Measurements from ENCODE around the gene PLEKHH1.

Gene PLEKHH1

DNA sequence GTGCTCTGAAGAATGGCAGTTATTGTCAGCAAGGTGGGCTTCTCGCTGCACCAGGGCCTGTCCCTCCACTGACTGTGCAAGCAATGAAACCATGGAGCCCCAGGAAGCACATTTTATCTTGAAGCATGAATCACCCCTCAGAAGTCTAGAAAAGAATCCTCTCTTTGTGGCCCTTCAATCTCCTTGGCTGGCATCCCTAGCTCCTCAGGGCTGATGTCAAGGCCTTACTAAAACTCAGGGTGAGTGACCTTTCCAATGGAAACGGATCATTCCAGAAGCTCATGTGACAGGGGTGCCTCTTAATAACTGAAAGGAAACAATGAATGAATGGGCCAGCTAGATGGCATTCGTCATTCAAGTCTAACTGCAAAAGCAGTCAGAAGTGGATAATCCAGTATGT lies 22.3 kb upstream of the PLEKHH1 start:
- no peak for DNase-seq

DNA sequence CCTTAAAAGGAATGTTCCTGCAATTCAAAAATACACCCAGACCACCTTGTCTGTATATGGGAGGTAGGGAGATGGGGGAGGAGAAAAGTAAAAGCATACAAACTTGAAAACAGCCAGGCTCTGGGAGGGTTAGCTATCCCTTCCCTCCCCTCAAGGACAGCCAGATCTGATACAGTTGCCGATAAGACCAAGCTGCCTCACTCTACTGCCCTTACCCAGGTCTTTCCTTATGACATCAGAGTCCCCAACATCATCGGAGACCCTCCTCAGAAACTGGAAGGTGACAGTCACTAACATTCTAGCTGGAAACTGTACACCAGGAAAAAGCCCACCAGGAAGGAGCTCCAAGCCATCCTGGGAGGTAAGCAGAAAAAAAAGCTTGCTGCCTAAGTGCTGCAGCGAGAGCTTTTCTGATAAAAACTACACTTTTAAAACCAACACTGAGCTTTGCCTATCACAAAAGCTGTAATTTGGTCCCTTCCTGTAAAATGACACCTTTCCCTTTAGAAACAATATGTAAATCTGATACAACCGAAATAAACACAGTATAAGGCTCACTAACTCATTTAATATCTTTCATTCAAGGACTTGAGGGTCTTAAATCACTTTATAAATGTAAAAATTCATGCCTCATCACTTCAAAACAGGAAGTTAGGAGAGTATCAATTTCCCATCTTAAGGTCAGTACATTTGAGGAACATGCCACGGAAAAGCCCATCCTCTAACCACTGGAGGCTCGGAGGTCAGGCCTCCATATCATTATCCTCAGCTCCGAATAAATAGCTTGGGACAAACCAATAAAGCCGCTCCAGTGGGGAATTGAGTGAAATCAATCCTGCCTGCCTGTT lies 20.4 kb upstream of the PLEKHH1 start:
- DNase-seq, result no peak

- no peak for DNase-seq
Observed at GRCh38 chr14:67513631-67514108, 19.4 kb upstream of the PLEKHH1 start.

- no peak for DNase-seq
Observed at GRCh38 chr14:67514203-67514607, 18.9 kb upstream of the PLEKHH1 start.

DNA sequence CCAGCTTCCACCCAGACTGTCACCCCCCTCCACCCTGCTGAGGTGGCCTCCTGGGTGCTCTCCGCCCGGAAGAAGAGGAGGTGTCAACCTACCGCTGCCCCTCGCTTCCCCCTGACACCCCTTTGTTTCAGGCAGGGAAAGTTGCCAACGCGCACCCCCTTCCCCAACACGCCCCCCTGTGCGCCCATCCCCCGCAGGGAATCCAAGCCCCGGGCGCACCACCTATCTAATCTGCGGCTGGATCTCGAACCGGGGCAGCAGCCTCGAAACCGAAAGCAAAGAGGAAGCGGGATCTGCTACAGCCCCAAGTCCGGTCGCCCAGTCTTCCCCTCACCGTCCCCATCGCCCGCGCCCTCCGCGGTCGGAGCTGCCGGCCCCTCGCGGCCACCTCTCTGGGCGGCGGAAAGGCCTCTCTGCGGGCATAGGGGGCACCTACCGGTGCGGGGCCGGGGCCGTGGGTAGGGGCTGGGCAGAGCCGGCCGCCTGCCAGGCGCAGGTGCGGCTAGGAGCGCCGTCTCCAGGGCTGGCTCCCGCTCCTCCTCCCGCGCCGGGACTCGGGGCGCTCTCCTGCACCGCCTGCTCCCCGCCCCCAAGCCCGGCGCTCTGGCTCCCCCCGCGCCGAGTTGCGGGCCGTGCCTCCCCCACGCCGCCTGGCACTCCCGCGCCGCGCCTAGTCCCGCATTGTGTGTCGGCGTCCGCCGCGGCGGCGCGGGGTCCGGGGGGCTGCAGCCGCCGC lies 18.3 kb upstream of the PLEKHH1 start:
- peak in 2 of 4 experiments; percentile 16 to 39 for DNase-seq

DNA sequence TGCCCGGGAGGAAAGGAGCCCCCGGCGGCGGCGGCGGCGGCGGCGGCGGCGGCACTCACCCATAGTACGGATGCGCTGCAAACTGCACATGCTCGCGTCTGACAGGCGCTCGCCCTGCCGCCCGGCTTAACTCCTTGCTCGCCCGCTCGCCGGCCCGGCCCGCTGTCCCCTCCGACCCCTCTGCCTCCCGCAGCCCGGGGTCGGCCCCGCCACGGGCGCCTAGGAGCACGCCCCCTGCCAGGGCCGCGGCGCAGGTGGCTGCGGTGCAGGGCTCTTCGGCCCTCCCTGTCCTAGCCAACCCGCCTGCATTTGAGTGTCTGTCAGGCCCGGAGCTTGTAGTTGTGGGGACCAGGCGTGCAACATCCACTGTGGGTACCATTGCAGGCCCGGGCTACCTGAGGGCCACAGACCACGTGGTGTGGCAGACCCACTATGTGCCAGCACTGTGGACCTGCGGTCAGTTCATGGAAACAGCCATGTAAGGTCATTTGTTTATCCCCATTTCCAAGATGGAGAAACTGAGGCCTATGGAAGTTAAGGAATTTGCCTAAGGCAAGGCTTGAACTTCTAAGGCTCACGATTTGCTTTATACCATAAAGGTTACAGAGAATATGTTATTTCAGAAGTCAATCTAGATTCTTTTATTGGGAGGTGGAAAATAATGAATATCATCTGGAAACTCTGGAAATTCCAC lies 17.6 kb upstream of the PLEKHH1 start:
- no peak for DNase-seq

DNA sequence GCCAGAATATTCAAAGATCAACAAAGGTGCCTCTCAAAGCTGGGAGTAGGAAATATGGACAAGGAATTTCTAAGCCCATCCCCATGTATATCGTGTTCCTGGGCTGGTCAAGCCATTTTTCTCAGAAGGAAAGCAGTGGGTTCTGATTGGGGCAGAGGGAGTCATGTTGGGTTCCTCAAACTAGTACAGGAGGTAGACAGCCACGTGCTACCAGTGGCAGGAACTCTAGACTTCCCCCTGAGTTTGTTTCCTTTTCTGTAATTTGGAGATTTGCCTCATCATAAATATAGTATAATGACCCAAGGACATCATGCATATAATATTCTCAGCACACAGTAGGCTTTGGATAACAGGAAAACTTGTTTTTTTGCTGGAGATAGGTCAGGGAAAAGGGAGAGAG lies 16.4 kb upstream of the PLEKHH1 start:
- DNase-seq, result no peak

DNA sequence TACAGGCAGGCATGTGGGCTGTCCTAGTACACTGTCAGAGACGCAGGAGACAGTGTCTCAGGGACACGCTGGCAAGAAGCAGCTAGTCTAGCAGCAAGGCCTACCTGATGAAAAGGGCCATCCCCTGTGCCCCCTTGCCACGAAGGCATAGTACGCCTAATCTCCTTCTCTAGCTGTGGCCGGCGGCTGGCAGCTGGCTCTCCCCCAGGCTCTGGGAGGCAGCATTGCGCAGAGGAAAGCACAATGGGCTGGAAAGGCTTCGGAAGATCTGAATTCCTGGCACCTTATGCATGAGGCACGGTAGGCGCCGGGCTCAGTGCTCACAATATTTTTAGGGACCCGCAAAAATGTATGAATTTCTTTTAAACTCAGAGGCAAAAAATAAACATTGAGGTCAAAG lies 16.0 kb upstream of the PLEKHH1 start:
- DNase-seq, result no peak

- DNase-seq, result no peak
Observed at GRCh38 chr14:67519406-67519805, 13.7 kb upstream of the PLEKHH1 start.

DNA sequence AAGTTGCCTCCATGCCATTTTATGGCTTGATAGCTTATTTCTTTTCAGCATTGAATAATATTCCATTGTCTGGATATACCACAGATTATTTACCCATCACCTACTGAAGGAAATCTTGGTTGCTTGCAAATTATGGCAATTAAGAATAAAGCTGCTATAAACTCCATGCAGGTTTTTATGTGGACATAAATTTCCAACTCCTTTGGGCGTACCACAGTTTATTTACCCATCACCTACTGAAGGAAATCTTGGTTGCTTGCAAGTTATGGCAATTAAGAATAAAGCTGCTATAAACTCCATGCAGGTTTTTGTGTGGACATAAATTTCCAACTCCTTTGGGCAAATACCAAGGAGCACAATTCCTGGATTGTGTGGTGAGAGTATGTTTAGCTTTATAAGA lies 12.6 kb upstream of the PLEKHH1 start:
- DNase-seq, result no peak

DNA sequence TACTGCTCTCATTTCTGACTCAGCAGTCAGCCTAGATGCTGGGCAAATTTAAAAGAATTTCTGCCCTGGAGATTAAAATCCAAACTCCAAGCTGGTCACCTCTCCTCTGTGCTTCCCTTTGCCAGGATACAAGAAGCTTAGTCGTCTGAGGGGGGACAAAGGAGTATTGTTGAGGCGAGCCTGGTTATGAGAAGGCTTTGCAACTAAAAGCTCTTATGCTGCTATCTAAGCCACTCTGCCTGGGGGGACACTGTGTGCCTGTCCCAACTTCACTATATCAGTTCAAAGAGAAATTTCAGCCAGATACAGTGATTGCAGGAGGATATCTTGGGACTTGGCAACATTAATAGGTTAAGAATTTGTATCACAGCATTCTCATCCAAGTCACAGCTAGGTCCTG lies 10.8 kb upstream of the PLEKHH1 start:
- DNase-seq, result no peak

- no peak for DNase-seq
Observed at GRCh38 chr14:67523764-67524633, 9.1 kb upstream of the PLEKHH1 start.

- no peak for DNase-seq
Observed at GRCh38 chr14:67524634-67524963, 8.5 kb upstream of the PLEKHH1 start.

DNA sequence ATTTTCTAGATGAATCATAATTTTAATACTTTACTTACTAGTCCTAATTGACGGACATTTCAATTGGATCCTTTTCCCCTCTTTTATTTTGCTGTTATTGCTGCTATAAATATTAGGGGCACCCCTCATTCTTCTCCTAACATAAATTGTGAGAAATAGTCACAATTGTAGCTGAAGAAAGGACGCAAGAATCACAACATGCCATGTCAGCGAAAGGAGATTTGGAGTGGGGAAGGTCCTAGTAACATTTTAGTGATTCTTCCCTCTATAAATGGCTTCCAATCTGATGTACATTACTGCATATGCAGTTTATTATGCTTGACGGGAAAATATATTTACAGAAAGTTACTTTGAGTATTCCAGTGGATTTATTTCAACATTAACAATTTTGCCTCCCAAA lies 7.7 kb upstream of the PLEKHH1 start:
- DNase-seq, result no peak

- DNase-seq, result no peak
Observed at GRCh38 chr14:67526181-67526580, 6.9 kb upstream of the PLEKHH1 start.

DNA sequence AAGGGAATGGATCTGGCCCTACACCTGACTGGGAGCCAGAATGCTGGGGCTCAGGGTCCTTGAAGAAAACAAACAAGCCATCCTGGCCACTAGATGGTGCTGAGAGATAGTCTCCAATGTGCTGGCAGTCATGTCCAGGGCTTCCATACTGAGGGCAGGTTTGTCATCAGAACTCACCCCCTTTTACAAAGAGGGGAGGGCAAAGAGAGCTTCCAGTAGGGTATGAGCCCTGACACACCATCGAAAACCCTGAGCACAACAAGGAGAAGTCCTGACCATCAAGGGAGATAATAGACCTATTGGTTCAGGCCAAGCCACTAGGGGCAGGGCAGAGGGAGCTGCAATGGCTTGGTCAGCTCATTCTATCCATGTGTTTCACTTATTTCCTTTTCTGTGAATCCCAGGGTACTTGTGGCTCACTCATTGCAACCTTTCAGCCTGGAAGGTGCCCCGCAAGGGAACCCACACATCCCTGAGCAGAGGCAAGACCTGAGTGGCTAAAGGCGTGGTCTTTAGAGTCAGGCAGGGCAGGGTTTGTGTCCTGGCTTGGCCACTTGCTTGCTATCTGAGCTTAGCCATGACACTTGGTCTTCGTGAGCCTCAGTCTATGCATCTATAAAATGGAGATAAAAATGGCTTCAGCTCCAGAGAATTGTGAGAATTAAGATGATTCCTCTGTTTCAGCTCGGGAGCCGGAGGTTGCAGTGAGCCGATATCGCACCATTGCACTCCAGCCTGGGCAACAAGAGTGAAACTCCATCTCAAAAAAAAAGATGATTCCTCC lies 6.2 kb upstream of the PLEKHH1 start:
- DNase-seq, result no peak

DNA sequence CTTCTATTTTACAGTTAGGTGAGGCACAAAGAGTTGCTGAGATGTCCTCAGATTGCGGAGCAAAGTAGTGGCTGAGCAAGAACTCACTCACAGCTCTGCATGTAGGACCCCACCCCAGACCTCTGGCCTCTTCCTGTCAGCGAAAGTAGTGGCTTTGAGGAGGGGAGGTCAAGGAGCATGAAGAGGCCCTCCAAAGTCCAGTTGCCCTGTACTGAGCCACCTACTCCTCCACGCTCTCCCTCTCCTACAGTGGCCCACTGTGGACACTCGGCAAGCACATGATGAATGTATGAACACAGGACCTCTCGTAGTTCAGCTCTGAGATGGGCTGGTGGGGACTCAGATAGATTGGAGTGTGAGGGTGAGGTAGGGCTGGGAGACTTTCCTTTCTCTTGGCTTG lies 5.3 kb upstream of the PLEKHH1 start:
- DNase-seq, result no peak

GRCh38 chr14:67528276-67528675 lies 4.8 kb upstream of the PLEKHH1 start:
- DNase-seq, result no peak

DNA sequence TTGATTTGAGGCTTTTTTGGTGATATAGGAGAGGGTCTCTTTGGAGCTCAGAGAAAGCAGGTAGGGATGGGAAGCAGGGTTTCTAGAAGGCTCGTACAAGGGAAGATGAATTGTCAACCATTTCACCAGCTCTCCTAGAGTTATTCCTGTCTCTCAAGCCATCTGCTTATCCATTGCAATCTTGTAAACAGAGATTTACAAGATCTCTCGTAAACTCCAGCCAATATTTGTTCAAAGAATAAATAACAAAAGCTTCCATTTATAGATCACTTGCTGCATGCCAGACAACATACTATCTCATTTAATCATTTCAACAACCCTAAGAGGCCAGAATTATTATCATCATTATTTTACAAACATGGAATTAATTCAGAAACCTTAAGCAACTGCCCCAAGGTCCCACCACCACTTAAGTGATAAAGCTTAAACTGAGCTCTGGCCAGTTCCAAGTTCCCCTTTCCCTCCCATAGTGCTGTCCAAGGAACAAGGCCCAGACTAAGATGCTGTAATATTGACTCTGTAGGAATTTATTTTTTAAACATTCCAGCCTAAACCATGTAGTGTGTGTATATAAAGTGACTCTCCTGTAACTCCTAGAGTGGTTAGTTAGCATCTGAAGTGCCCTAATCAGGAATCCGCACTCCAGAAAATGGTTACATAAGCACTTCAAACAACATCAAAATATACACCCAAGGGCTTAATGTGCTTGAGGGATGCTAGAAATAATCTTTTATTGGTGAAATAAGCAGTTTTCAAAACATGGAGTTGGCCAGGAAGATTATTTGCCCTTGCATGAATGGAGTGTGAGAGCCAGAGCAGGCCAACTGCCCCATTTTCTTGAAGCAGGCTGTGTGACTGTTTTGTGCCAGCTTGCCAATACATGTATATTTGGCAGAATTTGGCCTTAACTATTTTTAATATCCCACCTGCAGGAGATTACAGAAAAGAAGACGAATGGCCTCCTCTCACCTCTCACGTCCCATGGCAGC lies 2.8 kb upstream of the PLEKHH1 start:
- no peak for DNase-seq

GRCh38 chr14:67532606-67532997 lies 488 bp upstream of the PLEKHH1 start:
- DNase-seq, result no peak

DNA sequence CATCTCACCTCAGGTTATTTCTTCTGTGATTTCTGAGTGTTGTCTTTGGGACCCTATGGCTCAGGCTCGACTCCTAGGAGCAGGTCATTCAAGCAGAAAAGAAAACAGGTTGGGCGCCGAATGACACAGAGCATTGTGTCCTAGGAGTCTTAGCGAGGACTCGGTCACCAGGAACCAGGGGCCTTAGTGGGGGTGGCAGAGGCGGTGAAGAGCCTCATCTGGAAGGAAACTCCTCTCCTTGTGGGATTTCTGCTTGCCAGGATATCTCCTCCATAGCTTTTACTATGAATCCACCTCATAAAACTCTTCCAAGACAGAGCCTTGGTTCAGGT lies 630 bp downstream of the PLEKHH1 start:
- no peak for DNase-seq
